ENCODE data around the gene SPG7. TPM values are rescaled to one million over a fixed set of nuclear protein-coding genes. Genes with fewer than 3 reads are reported as not detected.

SPG7 gene
- total and polyA plus RNA-seq, 2 of the 4 experiments (the other 2 are of a cell fraction): 94.6 to 96.8 TPM

- Histone ChIP-seq H2BK15ac (ENCODE audit: low read depth, low read length) (no peak overlapping the region), H3K4me1 (ENCODE audit: control insufficient read depth, insufficient read depth, low read length) (no peaks in the 10 kb centered on the region), H3K14ac (replicated peaks; ENCODE audit: low read depth, low read length) (no peak overlapping the region), H3K56ac (ENCODE audit: extremely low read depth, insufficient read depth, low read length) (no peak overlapping the region), H3K9ac (ENCODE audit: low read depth, low read length) (no peak overlapping the region), H3K18ac (ENCODE audit: low read depth, low read length) (no peak overlapping the region), H4K5ac (ENCODE audit: low read depth, low read length) (no peak overlapping the region), H4K20me1 (ENCODE audit: insufficient read depth, low read length) (no peaks in the 10 kb centered on the region), H2AK9ac (replicated peaks; ENCODE audit: low read depth, low read length, poor library complexity) (peak overlapping the region; percentile 3), H2BK20ac (ENCODE audit: low read depth, low read length) (no peak overlapping the region), H3K9me1 (ENCODE audit: insufficient read depth, low read length) (no peaks in the 10 kb centered on the region; the same call in 1 of the 2 replicates), H2BK5ac (ENCODE audit: low read depth, low read length, poor library complexity, severe bottlenecking) (no peak overlapping the region), H3K9me3 (ENCODE audit: control insufficient read depth, insufficient read depth, low read length) (no peaks in the 10 kb centered on the region), H4K91ac (ENCODE audit: insufficient read depth, low read depth, low read length) (no peak overlapping the region), H3K23ac (ENCODE audit: low read depth, low read length) (no peak overlapping the region), H3K27ac (ENCODE audit: insufficient read depth, low read length) (no peak overlapping the region), H3K79me1 (ENCODE audit: low read depth in 1 of 2, low read length in 2 of 2) (no peaks in the 10 kb centered on the region), H2BK120ac (ENCODE audit: low read depth, low read length) (no peak overlapping the region), H3K4ac (ENCODE audit: low read depth, low read length) (no peak overlapping the region), H3K4me3 (ENCODE audit: insufficient read depth, low read depth, low read length) (no peak overlapping the region), H4K8ac (ENCODE audit: low read depth in 2 of 2, low read length in 2 of 2) (no peak overlapping the region), H2AFZ (replicated peaks; ENCODE audit: low read length, poor library complexity) (no peak overlapping the region), H2AK5ac (ENCODE audit: low read depth, low read length) (0 out of 2 replicates have a peak overlapping the region, but pooled peaks have one; percentile 16), H3K36me3 (ENCODE audit: control insufficient read depth, insufficient read depth, low read length) (no peaks in the 10 kb centered on the region; the same call in 1 of the 2 replicates), H3K4me2 (ENCODE audit: low read depth, low read length) (no peak overlapping the region), H3K27me3 (ENCODE audit: control insufficient read depth, insufficient read depth, low read length) (no peaks in the 10 kb centered on the region)
- ChIA-PET CTCF (no interaction called here), POLR2A (ENCODE audit: unreplicated experiment) (no interaction called here)
- WGBS, 2 experiments (ENCODE audit: extremely low coverage in 2 of 2, insufficient read length in 1 of 2): 94% methylated on average over 42 of the region's 47 CpGs; no CpG with 5 or more reads in 1 of the 2 experiments
- intact Hi-C loops (cut with micrococcal nuclease) (no loop called here), dilution Hi-C loops (cut with HindIII; ENCODE audit: low sequenced_read_pairs, unreplicated experiment) (no loop called here), in situ Hi-C loops (cut with MboI; ENCODE audit: low sequenced_read_pairs) (no loop called here)
- BruUV-seq (replicated peaks): no TSS peak
- no peak for DNase-seq
- ATAC-seq (ENCODE audit: low read depth): no peak
- TF ChIP-seq MAZ (IDR thresholded peaks at IDR 0.05; ENCODE audit: borderline replicate concordance, low read depth, low read length) (no peak), CEBPB (IDR thresholded peaks at IDR 0.05; ENCODE audit: low read depth, low read length) (no peak), FOS (IDR thresholded peaks at IDR 0.05; ENCODE audit: low read depth, low read length) (no peak), RCOR1 (IDR thresholded peaks at IDR 0.05; ENCODE audit: insufficient replicate concordance, low read length) (no peak), USF2 (IDR thresholded peaks at IDR 0.05; ENCODE audit: low read depth, low read length) (no peak), CTCF (conservative IDR thresholded peaks at IDR 0.05; ENCODE audit: low read depth, low read length) (no peak)
These were observed 87.3 kb downstream of the SPG7 start for GRCh38 chr16:89595330-89596060.

Measured in IMR-90 (cell line).